H9 (cell line): Measurements from ENCODE around the gene C10orf62. TPM values are rescaled to one million over a fixed set of nuclear protein-coding genes. Genes with fewer than 3 reads are reported as not detected.

Experiments used
- DNase-seq: peaks from one replicate; pipeline ENCODE4 v3.0.0-alpha.2; 2017
- H2AFZ ChIP-seq: one replicate; pipeline ENCODE4 v1.6.1; 2013; ENCODE audit warnings: mild to moderate bottlenecking, low read length, control low read depth, moderate library complexity
- H2AK5ac ChIP-seq: 2 replicates; pipeline ENCODE4 v1.6.1; 2013; ENCODE audit warnings: low read length, control low read depth, mixed read lengths; ENCODE audit not compliant: insufficient read length
- H2BK120ac ChIP-seq: one replicate; pipeline ENCODE4 v1.6.1; 2013; ENCODE audit warnings: low read depth, mild to moderate bottlenecking, low read length, control low read depth, inconsistent platforms; ENCODE audit not compliant: poor library complexity, severe bottlenecking
- H2BK12ac ChIP-seq: 2 replicates; pipeline ENCODE4 v1.6.1; 2013; ENCODE audit warnings: low read length, control low read depth, mixed read lengths, low read depth; ENCODE audit not compliant: insufficient read length
- H2BK15ac ChIP-seq: 2 replicates; pipeline ENCODE4 v1.6.1; 2013; ENCODE audit warnings: low read depth, low read length, control low read depth
- H2BK20ac ChIP-seq: one replicate; pipeline ENCODE4 v1.6.1; 2013; ENCODE audit warnings: low read depth, mild to moderate bottlenecking, low read length, control low read depth, inconsistent platforms; ENCODE audit not compliant: poor library complexity, severe bottlenecking
- H2BK5ac ChIP-seq: 2 replicates; pipeline ENCODE4 v1.6.1; 2013; ENCODE audit warnings: low read length, control low read depth, mixed read lengths; ENCODE audit not compliant: insufficient read length
- H3K14ac ChIP-seq: 2 replicates; pipeline ENCODE4 v1.6.1; 2013; ENCODE audit warnings: low read length, control low read depth; ENCODE audit not compliant: insufficient read depth
- H3K18ac ChIP-seq: 2 replicates; pipeline ENCODE4 v1.6.1; 2013; ENCODE audit warnings: low read depth, mild to moderate bottlenecking, mixed read lengths, low read length, control low read depth; ENCODE audit not compliant: insufficient read length
- H3K23ac ChIP-seq: 2 replicates; pipeline ENCODE4 v1.6.1; 2013; ENCODE audit warnings: low read length, control low read depth, mixed read lengths, low read depth; ENCODE audit not compliant: insufficient read length
- H3K23me2 ChIP-seq: 2 replicates; pipeline ENCODE4 v1.6.1; 2013; ENCODE audit warnings: low read depth, mild to moderate bottlenecking, mixed read lengths, low read length, control low read depth; ENCODE audit not compliant: insufficient read length, poor library complexity, severe bottlenecking
- H3K27ac ChIP-seq: 2 replicates; pipeline ENCODE4 v1.5.1; 2013; ENCODE audit warnings: low read length, control low read depth, mixed read lengths, low read depth; ENCODE audit not compliant: insufficient read length
- H3K27me3 ChIP-seq: 2 replicates; pipeline ENCODE4 v1.6.1; 2013; ENCODE audit warnings: low read length, control low read depth, inconsistent platforms; ENCODE audit not compliant: insufficient read depth
- H3K4ac ChIP-seq: 2 replicates; pipeline ENCODE4 v1.6.1; 2013; ENCODE audit warnings: low read depth, mild to moderate bottlenecking, control low read depth, inconsistent platforms, low read length, moderate library complexity
- H3K4me1 ChIP-seq: 2 replicates; pipeline ENCODE4 v1.6.1; 2013; ENCODE audit warnings: low read length, control low read depth, inconsistent platforms; ENCODE audit not compliant: insufficient read depth
- H3K4me2 ChIP-seq: 2 replicates; pipeline ENCODE4 v1.6.1; 2013; ENCODE audit warnings: low read length, control low read depth, mixed read lengths; ENCODE audit not compliant: insufficient read length, insufficient read depth
- H3K56ac ChIP-seq: 2 replicates; pipeline ENCODE4 v1.6.1; 2013; ENCODE audit warnings: low read depth, mild to moderate bottlenecking, mixed read lengths, low read length, control low read depth; ENCODE audit not compliant: insufficient read length
- H3K79me1 ChIP-seq: 2 replicates; pipeline ENCODE4 v1.6.1; 2013; ENCODE audit warnings: low read depth, mild to moderate bottlenecking, moderate library complexity, low read length, control low read depth, inconsistent platforms; ENCODE audit not compliant: insufficient read depth, poor library complexity, severe bottlenecking
- H3K79me2 ChIP-seq: 2 replicates; pipeline ENCODE4 v1.6.1; 2013; ENCODE audit warnings: low read length, control low read depth, inconsistent platforms; ENCODE audit not compliant: insufficient read depth
- H3K9ac ChIP-seq: 2 replicates; pipeline ENCODE4 v1.6.1; 2013; ENCODE audit warnings: low read length, control low read depth, mixed read lengths; ENCODE audit not compliant: insufficient read length; ENCODE audit errors: extremely low read depth
- H3K9me3 ChIP-seq: one replicate; pipeline ENCODE4 v1.6.1; 2013; ENCODE audit warnings: low read depth, low read length, inconsistent platforms; ENCODE audit not compliant: control insufficient read depth
- H3T11ph ChIP-seq: one replicate; pipeline ENCODE4 v1.6.1; 2013; ENCODE audit warnings: mild to moderate bottlenecking, low read length, control low read depth, inconsistent platforms
- H4K20me1 ChIP-seq: one replicate; pipeline ENCODE4 v1.6.1; 2013; ENCODE audit not compliant: control insufficient read depth, insufficient read length, insufficient read depth
- H4K5ac ChIP-seq: 2 replicates; pipeline ENCODE4 v1.6.1; 2013; ENCODE audit warnings: low read depth, mild to moderate bottlenecking, mixed read lengths, low read length, control low read depth; ENCODE audit not compliant: insufficient read length
- H4K8ac ChIP-seq: replicated peaks from 2 replicates; pipeline ENCODE4 v1.6.1; 2013; ENCODE audit warnings: low read length, control low read depth, mixed read lengths, low read depth; ENCODE audit not compliant: insufficient read length
- H4K91ac ChIP-seq: 2 replicates; pipeline ENCODE4 v1.6.1; 2013; ENCODE audit warnings: low read depth, mild to moderate bottlenecking, moderate library complexity, mixed read lengths, low read length, control low read depth; ENCODE audit not compliant: insufficient read length
- H3K27ac Mint-ChIP-seq, 3 experiments: 2 replicates in 2 of 3; 3 replicates in 1 of 3; pipeline ENCODE4 v1.8.0; 2020 to 2021; ENCODE audit warnings: mixed read lengths in 3 of 3, mild to moderate bottlenecking in 1 of 3, moderate library complexity in 1 of 3
- H3K27me3 Mint-ChIP-seq: 2 replicates; pipeline ENCODE4 v1.8.0; 2021; ENCODE audit warnings: low read depth, mild to moderate bottlenecking, moderate library complexity, mixed read lengths
- H3K36me3 Mint-ChIP-seq, 3 experiments: 2 replicates in 2 of 3; 3 replicates in 1 of 3; pipeline ENCODE4 v1.8.0; 2020 to 2021; ENCODE audit warnings: low read depth in 3 of 3, mixed read lengths in 3 of 3; ENCODE audit not compliant: insufficient read depth in 1 of 3
- H3K4me1 Mint-ChIP-seq, 2 experiments: 2 replicates each; pipeline ENCODE4 v1.8.0; 2020; ENCODE audit warnings: mixed read lengths in 2 of 2
- H3K4me3 Mint-ChIP-seq, 2 experiments: 2 replicates in 1 of 2; 3 replicates in 1 of 2; pipeline ENCODE4 v1.8.0; 2020 to 2021; ENCODE audit warnings: mild to moderate bottlenecking in 2 of 2, mixed read lengths in 2 of 2, moderate library complexity in 1 of 2
- H3K9me3 Mint-ChIP-seq, 2 experiments: 2 replicates in 1 of 2; 3 replicates in 1 of 2; pipeline ENCODE4 v1.8.0; 2020; ENCODE audit warnings: mild to moderate bottlenecking in 2 of 2, mixed read lengths in 2 of 2, moderate library complexity in 1 of 2
- CTCF ChIP-seq: fragments of 200-600 bp; sonication (generic); conservative IDR thresholded peaks from 3 replicates; pipeline ENCODE4 v1.8.0; 2021; ENCODE audit warnings: antibody characterized with exemption, mild to moderate bottlenecking
- WGBS: extraction: QIAGEN DNeasy Blood & Tissue Kit; methylation state at CpG from one replicate; pipeline ENCODE4 v1.1.7; 2013; ENCODE audit warnings: missing lambda C conversion rate, low lambda C conversion rate, mixed read lengths; ENCODE audit not compliant: insufficient read length; ENCODE audit errors: extremely low coverage; 5-methylcytosine and 5-hydroxymethylcytosine counted together
- total RNA-seq: library from RNA; stranded (reverse); gene quantifications from 2 replicates; pipeline ENCODE4 v1.2.1, GENCODE V29; 2021

Gene C10orf62
- total RNA-seq, 1 experiment from 2014 or later, result 0.31 TPM

- no peak for TF ChIP-seq CTCF
- Histone ChIP-seq H3K27me3 (no peaks in the 10 kb centered on the region), H3K9me3 (no peaks in the 10 kb centered on the region), H2BK5ac (no peak overlapping the region), H4K91ac (no peak overlapping the region), H2BK120ac (no peak overlapping the region), H3K14ac (no peak overlapping the region), H3T11ph (no peak overlapping the region), H3K23ac (no peak overlapping the region), H3K4ac (no peak overlapping the region), H3K27ac (no peak overlapping the region), H2BK20ac (no peak overlapping the region), H2BK15ac (no peak overlapping the region), H3K9ac (no peak overlapping the region), H3K56ac (no peak overlapping the region), H4K8ac (no peak overlapping the region), H2AK5ac (no peak overlapping the region), H4K20me1 (no peaks in the 10 kb centered on the region), H3K4me2 (no peak overlapping the region), H3K79me1 (no peaks in the 10 kb centered on the region), H3K23me2 (no peaks in the 10 kb centered on the region), H3K18ac (no peak overlapping the region), H3K4me1 (peaks cover 6% of the 10 kb centered on the region; the same call in 1 of the 2 replicates), H3K79me2 (no peaks in the 10 kb centered on the region; the same call in 1 of the 2 replicates), H2BK12ac (no peak overlapping the region), H4K5ac (no peak overlapping the region), H2AFZ (no peak overlapping the region)
- WGBS, result no CpG with 5 or more reads among the region's 6 CpGs
- Mint-ChIP-seq H3K4me3 (no peak overlapping the region), H3K27me3 (no peaks in the 10 kb centered on the region), H3K4me1 (peaks cover 31 to 43% of the 10 kb centered on the region in 2 experiments), H3K27ac (peak overlapping the region; percentile 39 to 70 (median 60); a peak in 3 of 7 replicates), H3K9me3 (peaks cover 0 to 6% of the 10 kb centered on the region in 2 experiments; a peak in 3 of 5 replicates), H3K36me3 (peaks cover 6 to 8% (median 7%) of the 10 kb centered on the region in 3 experiments; a peak in 5 of 7 replicates)
- no peak for DNase-seq
These were observed 38.2 kb upstream of the C10orf62 start for GRCh38 chr10:97551271-97551670.
